Measurements from ENCODE around the gene RALGPS1. TPM values are rescaled to one million over a fixed set of nuclear protein-coding genes. Genes with fewer than 3 reads are reported as not detected.

Gene RALGPS1
- total and polyA plus RNA-seq, 2 of the 13 experiments (the other 11 are each of a cell fraction or from before 2014, with no cell fraction given) = 3.7 to 6.5 TPM

DNA sequence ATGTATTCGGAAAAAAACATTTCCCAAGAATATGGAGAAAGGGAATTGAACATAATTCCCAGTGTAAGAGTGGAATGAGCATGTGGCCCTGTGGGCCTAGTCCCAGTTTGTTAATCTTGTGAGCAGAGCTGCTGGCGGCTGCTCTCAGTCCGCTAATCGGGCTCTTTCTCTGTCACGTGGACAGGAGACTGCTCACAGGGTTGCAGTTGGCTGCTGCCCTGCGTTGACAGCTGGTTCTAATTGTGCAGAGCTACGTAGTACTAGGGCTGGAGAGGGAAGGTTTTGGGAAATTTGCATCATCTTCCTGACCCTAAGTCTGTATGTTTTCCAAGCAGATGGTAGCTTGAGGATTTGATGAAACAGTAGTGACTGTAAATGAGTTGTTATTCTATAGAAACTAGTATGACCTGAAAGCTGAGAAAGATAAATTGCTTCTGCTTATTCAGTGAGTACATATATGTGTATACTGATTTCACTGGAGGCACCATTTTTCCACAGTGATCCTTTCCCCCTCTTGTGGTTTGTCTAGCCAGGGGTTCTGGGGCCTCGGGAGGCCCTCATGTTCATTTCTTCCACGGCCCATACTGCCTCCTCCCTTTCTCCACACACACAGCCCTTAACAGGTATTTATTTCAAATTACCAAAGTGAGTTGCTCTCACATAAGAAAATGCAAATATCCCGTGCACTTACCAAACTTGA lies 107.2 kb downstream of the RALGPS1 start:
- Histone ChIP-seq H3K4me1 (ENCODE audit: insufficient read depth, low read length) (no peaks in the 10 kb centered on the region), H4K20me1 (ENCODE audit: insufficient read depth, low read length) (no peaks in the 10 kb centered on the region), H3K36me3 (replicated peaks in 1 of 2; ENCODE audit: control insufficient read depth in 1 of 2, insufficient read depth in 2 of 2, low read length in 2 of 2) (no peaks in the 10 kb centered on the region), H2AFZ (ENCODE audit: low read length) (no peak overlapping the region), H3K4me2 (ENCODE audit: low read depth, low read length) (no peak overlapping the region), H3K27ac (ENCODE audit: extremely low read length, insufficient read depth, low read length) (no peak overlapping the region), H3K27me3 (ENCODE audit: control insufficient read depth in 1 of 2, insufficient read depth in 2 of 2, low read length in 2 of 2) (no peaks in the 10 kb centered on the region), H3K79me2 (ENCODE audit: insufficient read depth, low read length) (no peaks in the 10 kb centered on the region), H3K4me3 (replicated peaks in 1 of 3; ENCODE audit: insufficient read depth in 1 of 3, low read depth in 2 of 3, low read length in 3 of 3) (no peak overlapping the region), H3K9ac (ENCODE audit: insufficient read depth, low read depth, low read length) (no peak overlapping the region), H3K9me3 (ENCODE audit: low read length) (no peaks in the 10 kb centered on the region)
- no TSS peak for BruUV-seq (replicated peaks)
- FAIRE-seq = no peak
- no peak for ATAC-seq
- TF ChIP-seq ZNF670 (CRISPR knock-in tag; IDR thresholded peaks at IDR 0.05; ENCODE audit: borderline replicate concordance) (no peak), ZNF451 (CRISPR knock-in tag; IDR thresholded peaks at IDR 0.05) (no peak)
- POLR2A ChIA-PET = no interaction called here
- in situ Hi-C loops (cut with HindIII; ENCODE audit: extremely low pct_ligation_motif_present, low pct_unique_long_range_greater_than_20kb) = no loop called here
- DNase-seq (ENCODE audit: low spot score) = no peak
- intact Hi-C loops (cut with micrococcal nuclease; ENCODE audit: unreplicated experiment) = no loop called here
- WGBS (ENCODE audit: low lambda C conversion rate) = 75% methylated on average over 9 of the region's 10 CpGs
- CTCF ChIA-PET (ENCODE audit: low intra/inter-chr PET ratio, low total read pairs) = no interaction called here

DNA sequence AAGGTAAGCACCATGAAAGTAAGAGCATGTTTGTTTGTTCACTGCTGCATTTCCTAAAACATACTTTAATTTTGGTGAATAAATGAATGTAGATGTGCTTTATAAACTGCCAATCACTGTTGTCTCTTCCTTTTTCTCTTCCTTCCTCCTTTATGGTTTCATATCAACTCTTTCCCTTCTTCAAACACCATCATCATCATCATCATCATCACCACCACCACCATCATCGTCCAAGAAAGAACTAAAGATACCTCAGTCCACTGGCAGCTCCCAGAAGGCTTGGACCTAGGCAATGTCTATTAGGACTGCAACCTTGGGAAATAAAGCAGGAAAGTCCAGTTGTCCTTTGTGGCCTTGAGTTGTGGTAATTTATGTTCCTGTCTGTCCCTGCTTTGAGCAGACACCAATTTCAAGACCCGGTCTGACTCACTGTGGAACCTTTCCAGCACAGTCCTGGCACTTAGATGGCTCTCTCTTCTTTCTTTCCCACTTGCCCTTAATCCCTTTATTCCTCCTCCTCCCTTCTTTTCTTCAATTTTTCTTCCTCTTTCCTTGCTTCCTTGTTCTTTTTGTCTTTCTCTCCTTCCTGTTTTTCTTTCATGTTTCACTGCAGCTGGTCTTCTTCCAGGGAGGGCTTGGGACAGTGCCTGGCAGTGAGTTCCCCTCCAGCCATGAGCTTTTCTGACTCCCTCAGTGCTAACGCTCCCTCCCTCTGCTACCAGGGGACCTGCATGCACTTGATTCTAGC lies 108.5 kb downstream of the RALGPS1 start:
- H3K27ac ChIP-seq (ENCODE audit: extremely low read length, insufficient read depth, low read length) = no peak overlapping the region
- DNase-seq (ENCODE audit: low spot score) = no peak
- no peaks in the 10 kb centered on the region for H3K36me3 ChIP-seq (replicated peaks in 1 of 2; ENCODE audit: control insufficient read depth in 1 of 2, insufficient read depth in 2 of 2, low read length in 2 of 2)
- H3K9me3 ChIP-seq (ENCODE audit: low read length) = no peaks in the 10 kb centered on the region
- no peak for FAIRE-seq
- WGBS (ENCODE audit: low lambda C conversion rate) = 71% methylated on average over 3 of the region's 3 CpGs
- H4K20me1 ChIP-seq (ENCODE audit: insufficient read depth, low read length) = no peaks in the 10 kb centered on the region
- ChIA-PET CTCF (ENCODE audit: low intra/inter-chr PET ratio, low total read pairs) (no interaction called here), POLR2A (no interaction called here)
- no peak overlapping the region for H3K4me2 ChIP-seq (ENCODE audit: low read depth, low read length)
- no peak overlapping the region for H3K4me3 ChIP-seq (replicated peaks in 1 of 3; ENCODE audit: insufficient read depth in 1 of 3, low read depth in 2 of 3, low read length in 3 of 3)
- no peaks in the 10 kb centered on the region for H3K4me1 ChIP-seq (ENCODE audit: insufficient read depth, low read length)
- no peak overlapping the region for H2AFZ ChIP-seq (ENCODE audit: low read length)
- no peak for ATAC-seq
- no peak for TF ChIP-seq ESRRA (CRISPR knock-in tag; IDR thresholded peaks at IDR 0.05; ENCODE audit: low read depth)
- no peak for TF ChIP-seq ERF (CRISPR knock-in tag; IDR thresholded peaks at IDR 0.05)
- TF ChIP-seq CREB1 (IDR thresholded peaks at IDR 0.05) = peak; percentile 53
- TF ChIP-seq CREB1 (CRISPR knock-in tag; IDR thresholded peaks at IDR 0.05) = no peak
- no peak for TF ChIP-seq SKI (IDR thresholded peaks at IDR 0.05; ENCODE audit: partially characterized antibody)
- TF ChIP-seq TGIF2 (CRISPR knock-in tag; IDR thresholded peaks at IDR 0.05) = no peak
- no peak for TF ChIP-seq ZFX (CRISPR knock-in tag; IDR thresholded peaks at IDR 0.05; ENCODE audit: low read depth)
- TF ChIP-seq ZNF7 (CRISPR knock-in tag; IDR thresholded peaks at IDR 0.05) = 0 out of 2 replicates have a peak, but pooled peaks have one; percentile 44
- no peak for TF ChIP-seq GMEB2 (CRISPR knock-in tag; IDR thresholded peaks at IDR 0.05; ENCODE audit: low read depth)
- no peak for TF ChIP-seq ZNF552 (CRISPR knock-in tag; IDR thresholded peaks at IDR 0.05; ENCODE audit: borderline replicate concordance)
- no peak overlapping the region for H3K9ac ChIP-seq (ENCODE audit: insufficient read depth, low read depth, low read length)
- H3K27me3 ChIP-seq (ENCODE audit: control insufficient read depth in 1 of 2, insufficient read depth in 2 of 2, low read length in 2 of 2) = no peaks in the 10 kb centered on the region
- in situ Hi-C loops (cut with HindIII; ENCODE audit: extremely low pct_ligation_motif_present, low pct_unique_long_range_greater_than_20kb) (no loop called here), intact Hi-C loops (cut with micrococcal nuclease; ENCODE audit: unreplicated experiment) (no loop called here)
- H3K79me2 ChIP-seq (ENCODE audit: insufficient read depth, low read length) = no peaks in the 10 kb centered on the region
- no TSS peak for BruUV-seq (replicated peaks)

Data from HepG2 (cell line).